ENCODE results near the gene SEMA3G. TPM values are rescaled to one million over a fixed set of nuclear protein-coding genes. Genes with fewer than 3 reads are reported as not detected.

The SEMA3G gene
- total RNA-seq, 4 donors from 2014 or later = 6.7 to 33.9 (median 20.3) TPM

DNA sequence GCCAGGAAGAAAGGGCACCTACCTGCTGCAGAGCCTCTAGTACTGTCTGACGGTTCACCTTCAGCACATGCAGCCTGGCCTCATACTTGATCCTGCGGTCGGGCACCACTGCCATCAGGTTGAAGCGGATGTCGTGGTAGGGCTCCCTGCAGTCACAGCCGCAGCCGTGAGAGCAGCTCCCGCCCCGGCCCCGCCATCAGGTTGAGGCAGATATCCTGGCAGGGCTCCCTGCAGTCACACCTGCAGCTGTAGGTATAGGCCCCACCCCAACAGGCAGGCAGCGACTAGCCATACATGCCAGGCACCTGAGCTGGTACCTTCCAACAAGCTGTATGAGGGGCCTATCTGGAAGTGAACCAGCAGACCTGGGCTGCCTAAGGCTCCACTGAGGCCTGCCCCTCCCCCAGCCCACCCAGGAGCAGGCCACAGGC is 38.7 kb downstream of the SEMA3G start:
- TF ChIP-seq POLR2A (IDR thresholded peaks at IDR 0.05) (no peak), POLR2AphosphoS5 (IDR thresholded peaks at IDR 0.05) (no peak), EP300 (IDR thresholded peaks at IDR 0.05) (no peak), CTCF (IDR thresholded peaks at IDR 0.05) (no peak)
- Histone ChIP-seq H3K9me3 (no peaks in the 10 kb centered on the region), H3K4me3 (no peak overlapping the region), H3K36me3 (peaks cover 0 to 74% of the 10 kb centered on the region in 2 donors), H3K4me1 (peaks cover 5 to 38% (median 12%) of the 10 kb centered on the region in 3 donors), H3K27me3 (no peaks in the 10 kb centered on the region), H3K27ac (no peak overlapping the region)
- ATAC-seq = no peak
- no CpG with 5 or more reads among the region's 11 CpGs for WGBS, 2 donors (ENCODE audit: low coverage in 1 of 2)

DNA sequence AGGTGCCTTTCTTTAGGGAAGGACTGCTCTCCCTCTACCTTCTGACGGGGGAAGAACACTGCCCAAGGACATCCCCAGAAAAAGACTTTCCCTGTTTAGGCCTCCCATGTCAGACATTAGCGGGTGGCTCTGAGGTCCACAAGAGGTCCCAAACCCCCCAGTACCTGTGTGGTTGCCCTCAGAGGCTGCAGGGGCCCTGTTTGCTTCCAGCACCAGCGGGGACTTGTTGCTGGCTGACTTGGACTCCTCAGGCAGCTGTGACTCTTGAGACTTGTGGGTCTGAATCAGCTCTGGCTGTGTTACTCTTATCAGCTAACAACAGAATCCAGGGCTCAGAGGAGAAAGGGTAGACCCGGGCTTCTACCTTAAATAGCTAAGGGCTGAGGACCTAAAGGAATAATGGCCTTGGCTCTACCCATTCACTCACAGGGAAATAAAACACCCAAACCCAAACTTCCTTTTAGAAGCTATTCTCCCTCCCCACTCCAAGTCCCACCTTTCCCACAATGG is 39.2 kb downstream of the SEMA3G start:
- TF ChIP-seq POLR2A (IDR thresholded peaks at IDR 0.05) (no peak), CTCF (IDR thresholded peaks at IDR 0.05) (no peak), EP300 (IDR thresholded peaks at IDR 0.05) (no peak), POLR2AphosphoS5 (IDR thresholded peaks at IDR 0.05) (no peak)
- ATAC-seq = no peak
- Histone ChIP-seq H3K4me3 (no peak overlapping the region), H3K36me3 (peaks cover 0 to 80% of the 10 kb centered on the region in 2 donors), H3K4me1 (peaks cover 5 to 36% (median 12%) of the 10 kb centered on the region in 3 donors), H3K27me3 (no peaks in the 10 kb centered on the region), H3K27ac (no peak overlapping the region), H3K9me3 (no peaks in the 10 kb centered on the region)
- WGBS, 2 donors (ENCODE audit: low coverage in 1 of 2) = 88% methylated on average over 2 of the region's 4 CpGs; no CpG with 5 or more reads in 1 of the 2 donors

- H3K36me3 ChIP-seq = peaks cover 0 to 86% of the 10 kb centered on the region in 2 donors
- WGBS, 2 donors (ENCODE audit: low coverage in 1 of 2) = 60% methylated on average over 1 of the region's 6 CpGs; no CpG with 5 or more reads in 1 of the 2 donors
These were observed 39.8 kb downstream of the SEMA3G start for GRCh38 chr3:52405066-52405465.

DNA sequence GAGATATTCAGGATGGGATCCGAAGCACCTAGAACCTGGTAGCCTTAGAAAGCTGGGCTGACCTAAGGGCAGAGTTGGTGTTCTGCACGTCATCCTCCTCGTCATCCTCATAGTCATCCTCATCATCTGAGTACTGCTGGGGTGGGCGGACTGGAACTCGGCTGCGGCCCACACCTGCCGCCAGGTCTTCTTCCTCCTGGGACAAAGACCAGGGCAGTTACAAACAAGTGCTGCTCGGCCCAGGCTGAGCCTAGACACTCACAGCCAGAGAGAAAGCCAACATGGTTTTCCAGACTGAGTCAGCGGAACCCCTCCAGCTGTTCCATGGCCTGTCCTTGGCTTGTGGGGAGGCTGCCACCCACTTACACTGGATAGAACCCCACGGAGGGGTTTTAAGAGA is 40.5 kb downstream of the SEMA3G start:
- H3K36me3 ChIP-seq = peaks cover 0 to 92% of the 10 kb centered on the region in 2 donors
- WGBS, 2 donors (ENCODE audit: low coverage in 1 of 2) = no CpG with 5 or more reads among the region's 10 CpGs

More at GRCh38 chr3:52405066-52405465, 39.8 kb downstream of the SEMA3G start:
- no peaks in the 10 kb centered on the region for H3K27me3 ChIP-seq
- TF ChIP-seq POLR2AphosphoS5 (IDR thresholded peaks at IDR 0.05) (no peak), CTCF (IDR thresholded peaks at IDR 0.05) (no peak), POLR2A (IDR thresholded peaks at IDR 0.05) (no peak), EP300 (IDR thresholded peaks at IDR 0.05) (no peak)
- no peak overlapping the region for H3K4me3 ChIP-seq
- H3K4me1 ChIP-seq = peaks cover 5 to 36% (median 12%) of the 10 kb centered on the region in 3 donors
- no peak for ATAC-seq
- H3K9me3 ChIP-seq = no peaks in the 10 kb centered on the region
- H3K27ac ChIP-seq = no peak overlapping the region

More for the DNA sequence above, 40.5 kb downstream of the SEMA3G start:
- ATAC-seq = no peak
- no peak overlapping the region for H3K4me3 ChIP-seq
- no peaks in the 10 kb centered on the region for H3K27me3 ChIP-seq
- no peak overlapping the region for H3K27ac ChIP-seq
- no peaks in the 10 kb centered on the region for H3K9me3 ChIP-seq
- TF ChIP-seq POLR2A (IDR thresholded peaks at IDR 0.05) (no peak), POLR2AphosphoS5 (IDR thresholded peaks at IDR 0.05) (no peak), CTCF (IDR thresholded peaks at IDR 0.05) (no peak), EP300 (IDR thresholded peaks at IDR 0.05) (no peak)
- H3K4me1 ChIP-seq = peaks cover 5 to 36% (median 12%) of the 10 kb centered on the region in 3 donors

All from gastroesophageal sphincter (tissue), 4 donors.